GM19328 (cell line): ENCODE results near the gene SUSD6.
"Not testable (repeated sequence)": the region's sequence is repeated elsewhere in the genome, so short reads cannot be mapped to it uniquely, and the experiment has no call there.

Experiments
- ATAC-seq: cut with Tn5 transposase; IDR thresholded peaks from one replicate; pipeline ENCODE4 v1.9.1; 2021; ENCODE audit warnings: mild to moderate bottlenecking, moderate library complexity; ENCODE audit not compliant: unreplicated experiment

SUSD6 gene

GRCh38 chr14:69693145-69693544 is 81.7 kb downstream of the SUSD6 start:
- ATAC-seq, result no peak

- no peak for ATAC-seq
These were observed 82.7 kb downstream of the SUSD6 start for GRCh38 chr14:69693801-69694729.

DNA sequence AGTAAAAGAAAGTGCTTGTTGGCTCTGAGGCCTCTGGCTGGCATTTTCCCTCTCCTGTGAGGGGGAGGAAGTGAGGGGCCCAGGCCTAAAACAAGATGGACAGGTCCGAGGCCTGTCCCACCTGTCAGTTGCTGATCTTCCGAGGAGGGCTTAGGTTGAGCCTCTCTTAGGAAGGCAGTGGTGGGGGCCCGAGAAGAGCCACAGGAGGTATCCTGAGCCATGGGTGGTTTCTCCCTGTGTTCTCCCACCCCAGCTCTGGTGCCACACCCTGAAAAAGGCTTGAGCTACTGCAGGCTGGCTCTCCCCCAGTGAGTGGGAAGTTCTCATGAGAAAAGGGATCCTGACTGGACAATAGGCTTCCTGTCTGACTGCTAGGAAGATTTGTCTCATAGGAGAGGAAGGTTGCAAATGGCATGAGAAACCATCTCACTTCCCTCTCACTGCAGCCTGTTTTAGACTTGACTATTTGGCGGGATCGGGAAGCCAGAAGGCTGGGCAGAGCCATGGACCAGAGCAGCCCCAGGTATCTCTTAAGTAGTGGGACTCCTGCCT is 83.4 kb downstream of the SUSD6 start:
- no peak for ATAC-seq

- ATAC-seq, result no peak
These were observed 84.2 kb downstream of the SUSD6 start for GRCh38 chr14:69695322-69696203.

- ATAC-seq, result no peak
These were observed 84.8 kb downstream of the SUSD6 start for GRCh38 chr14:69696204-69696527.

DNA sequence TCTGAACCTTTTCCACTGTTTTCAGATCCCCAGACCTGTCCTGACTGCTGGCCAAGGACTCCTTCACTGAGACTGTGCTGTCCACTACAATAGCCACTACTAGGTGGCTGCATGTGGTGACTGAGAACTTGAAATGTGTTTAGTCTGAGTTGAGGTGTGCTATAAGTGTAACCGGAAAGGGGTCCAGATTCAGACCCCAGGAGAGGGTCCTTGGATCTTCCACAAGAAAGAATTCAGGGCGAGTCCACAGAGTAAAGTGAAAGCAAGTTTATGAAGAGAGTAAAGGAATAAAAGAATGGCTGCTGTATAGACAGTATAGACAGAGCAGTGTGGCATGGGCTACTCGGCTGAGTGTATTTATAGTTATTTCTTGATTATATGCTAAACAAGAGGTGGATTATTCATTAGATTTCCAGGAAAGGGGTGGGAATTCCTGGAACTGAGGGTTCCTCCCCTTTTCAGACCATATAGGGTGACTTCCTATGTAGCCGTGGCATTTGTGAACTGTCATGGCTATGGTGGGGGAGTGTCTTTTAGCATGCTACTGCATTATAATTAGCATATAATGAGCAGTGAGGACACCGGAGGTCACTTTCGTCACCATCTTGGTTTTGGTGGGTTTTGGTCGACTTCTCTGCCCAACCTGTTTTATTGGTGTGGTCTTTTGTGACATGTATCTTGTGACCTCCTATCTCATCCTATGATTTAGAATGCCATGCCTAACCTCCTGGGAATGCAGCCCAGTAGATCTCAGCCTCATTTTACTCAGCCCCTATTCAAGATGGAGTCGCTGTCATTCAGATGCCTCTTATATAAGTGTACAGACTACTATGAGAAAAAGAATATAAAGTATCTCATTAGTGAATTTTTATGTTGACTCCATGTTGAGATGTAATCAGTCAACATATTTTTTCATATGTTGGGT is 85.5 kb downstream of the SUSD6 start:
- ATAC-seq, result no peak

GRCh38 chr14:69698572-69698971 is 87.2 kb downstream of the SUSD6 start:
- ATAC-seq, result no peak

DNA sequence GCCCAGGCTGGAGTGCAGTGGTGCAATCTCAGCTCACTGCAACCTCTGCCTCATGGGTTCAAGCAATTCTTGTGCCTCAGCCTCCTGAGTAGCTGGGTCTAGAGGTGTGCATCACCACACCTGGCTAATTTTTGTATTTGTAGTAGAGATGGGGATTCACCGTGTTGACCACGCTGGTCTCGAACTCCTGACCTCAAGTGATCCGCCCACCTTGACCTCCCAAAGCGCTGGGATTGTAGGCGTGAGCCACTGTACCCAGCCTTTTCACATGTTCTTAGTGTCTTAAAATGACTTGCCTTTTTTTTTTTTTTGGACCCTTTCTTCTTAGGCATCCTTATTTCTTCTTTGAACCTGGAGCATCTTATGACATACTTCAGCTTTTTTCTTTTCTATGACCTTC is 87.8 kb downstream of the SUSD6 start:
- not testable (repeated sequence) for ATAC-seq

- ATAC-seq, result no peak
These were observed 88.4 kb downstream of the SUSD6 start for GRCh38 chr14:69699748-69700303.

DNA sequence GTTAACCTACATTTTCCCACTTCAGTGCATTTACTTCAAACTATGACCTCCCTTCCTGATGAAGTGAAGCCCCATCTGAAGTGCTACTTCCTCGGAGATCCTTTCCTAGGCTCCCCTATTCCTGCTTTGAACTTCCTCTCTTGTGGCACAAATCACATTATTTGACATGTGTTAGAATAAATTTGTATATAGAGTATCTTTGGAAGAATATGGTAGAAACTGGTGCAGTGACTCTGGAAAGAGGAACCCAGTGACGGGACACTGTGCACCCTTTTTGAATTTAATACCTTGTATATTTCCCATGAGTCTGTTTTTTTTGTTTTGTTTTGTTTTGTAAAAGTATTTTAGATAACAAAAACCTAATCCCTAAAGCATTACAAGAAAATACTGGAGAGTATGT is 89.2 kb downstream of the SUSD6 start:
- no peak for ATAC-seq

DNA sequence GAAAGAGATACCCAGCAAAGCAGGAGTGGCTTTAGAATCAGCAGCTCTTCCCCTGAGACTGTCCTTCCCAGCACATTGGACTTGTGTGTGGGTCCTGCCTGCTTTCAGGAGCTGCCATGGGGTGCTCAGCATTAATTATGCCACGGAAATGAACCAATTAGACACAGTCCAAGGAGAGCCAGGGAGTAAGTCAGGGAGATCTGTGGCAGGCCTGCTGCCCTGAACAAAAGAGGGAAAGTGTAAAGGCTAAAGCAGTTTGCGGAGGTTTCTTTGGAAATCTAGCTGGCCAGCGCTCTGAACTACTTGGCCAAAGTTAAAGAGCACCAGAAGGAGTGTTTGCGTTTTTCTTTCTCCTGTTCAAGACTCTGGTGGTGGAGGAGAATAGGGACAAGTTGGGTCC is 89.9 kb downstream of the SUSD6 start:
- ATAC-seq, result no peak

- no peak for ATAC-seq
These were observed 90.5 kb downstream of the SUSD6 start for GRCh38 chr14:69701857-69702256.

GRCh38 chr14:69703047-69704039 is 91.9 kb downstream of the SUSD6 start:
- no peak for ATAC-seq

- ATAC-seq, result no peak
These were observed 92.9 kb downstream of the SUSD6 start for GRCh38 chr14:69704319-69704718.

DNA sequence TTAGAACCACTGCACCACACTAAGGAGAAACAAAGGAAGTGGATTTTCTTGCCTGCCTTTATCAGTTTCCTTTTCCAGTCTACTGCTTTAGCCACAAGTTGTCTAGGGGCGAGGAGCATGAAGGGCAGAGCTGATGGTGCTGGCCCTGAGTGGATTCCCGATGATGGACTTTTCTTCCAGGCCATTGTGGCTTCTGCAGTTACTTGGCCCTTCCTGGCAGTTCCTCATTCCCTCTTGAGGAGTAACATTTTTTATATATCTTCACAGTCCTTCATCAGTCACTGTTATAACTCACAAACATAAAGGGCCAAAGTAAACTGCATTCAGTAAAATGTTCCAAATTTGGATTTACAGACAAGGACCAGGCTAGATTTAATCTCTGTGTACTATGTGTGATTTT is 94.3 kb downstream of the SUSD6 start:
- no peak for ATAC-seq

DNA sequence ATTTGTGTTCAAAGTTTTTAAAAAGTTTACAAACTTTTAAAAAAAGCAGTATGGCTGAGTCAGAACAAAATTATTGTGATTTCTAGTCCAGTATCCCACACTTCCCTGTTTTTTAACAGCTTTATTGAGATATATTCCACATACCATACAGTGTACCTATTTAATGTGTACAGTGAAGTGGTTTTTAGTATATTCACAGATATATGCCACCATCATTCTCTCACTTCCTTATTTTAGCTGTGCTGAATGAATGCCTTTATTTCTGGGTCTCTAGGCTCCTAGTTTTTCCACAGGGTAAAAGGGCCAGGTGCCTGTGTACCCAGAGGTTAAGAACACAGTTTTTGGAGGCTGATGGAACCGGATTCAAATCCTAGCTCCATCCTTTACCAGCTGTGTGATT is 96.7 kb downstream of the SUSD6 start:
- ATAC-seq, result no peak

DNA sequence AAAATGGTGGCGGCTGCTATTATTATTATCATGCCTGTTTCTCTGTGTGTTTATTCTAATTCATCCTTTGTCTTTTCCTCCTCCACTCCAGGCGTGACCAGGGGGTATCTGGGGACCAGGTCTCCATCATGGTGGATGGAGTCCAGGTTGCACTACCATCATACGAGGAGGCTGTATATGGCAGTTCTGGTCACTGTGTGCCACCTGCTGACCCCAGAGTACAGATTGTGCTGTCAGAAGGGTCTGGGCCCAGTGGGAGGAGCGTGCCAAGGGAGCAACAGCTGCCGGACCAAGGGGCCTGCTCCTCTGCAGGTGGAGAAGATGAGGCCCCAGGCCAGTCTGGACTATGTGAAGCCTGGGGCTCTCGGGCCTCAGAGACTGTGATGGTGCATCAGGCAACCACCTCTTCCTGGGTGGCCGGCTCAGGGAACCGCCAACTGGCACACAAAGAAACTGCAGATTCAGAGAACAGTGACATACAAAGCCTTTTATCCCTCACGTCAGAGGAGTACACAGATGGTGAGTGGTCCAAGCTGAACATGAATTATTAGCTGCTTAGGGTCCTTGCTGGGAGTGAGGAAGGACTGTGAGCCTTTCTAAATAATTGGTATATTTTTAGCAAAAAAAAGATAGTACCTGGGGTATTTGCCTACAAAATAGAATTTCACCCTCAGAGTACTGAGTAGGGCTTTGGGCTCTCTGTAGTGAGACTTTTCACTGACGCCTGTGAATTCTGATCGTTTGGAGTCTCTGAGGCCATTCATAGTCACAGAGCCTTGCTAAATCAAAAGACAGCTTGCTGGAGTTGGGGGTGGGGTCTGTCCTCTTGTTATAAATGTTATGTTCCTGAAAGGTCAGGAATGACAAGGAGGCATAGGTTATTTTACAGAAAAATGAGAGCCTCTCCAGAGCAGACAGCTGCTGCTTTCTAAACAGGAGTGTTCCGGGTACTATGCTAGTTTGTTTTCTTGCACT is 97.5 kb downstream of the SUSD6 start:
- ATAC-seq, result no peak

DNA sequence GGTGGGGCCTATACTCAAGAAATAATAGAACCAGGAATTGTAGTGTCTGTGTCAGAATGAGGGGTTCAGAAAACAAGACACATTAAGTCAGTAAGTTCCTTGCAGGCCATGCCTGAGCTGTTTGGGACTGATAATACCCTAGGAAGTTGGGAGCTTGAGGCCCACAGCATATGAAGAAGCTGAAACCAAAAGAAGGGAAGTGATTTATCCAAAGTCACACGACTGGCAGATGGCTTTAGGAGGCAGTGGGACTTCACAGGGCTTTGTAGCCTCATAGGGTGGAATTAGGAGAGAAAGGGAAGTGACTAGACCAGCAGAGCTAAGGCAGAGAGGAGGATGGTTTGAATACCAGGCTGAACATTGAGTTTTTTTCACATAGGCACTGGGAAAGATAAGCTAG is 99.0 kb downstream of the SUSD6 start:
- no peak for ATAC-seq
